GM18868 (cell line): ENCODE results near the gene NCDN.

ENCODE experiments used
- ATAC-seq: cut with Tn5 transposase; IDR thresholded peaks from one replicate; pipeline ENCODE4 v1.9.1; 2021; ENCODE audit warnings: mild to moderate bottlenecking, moderate library complexity; ENCODE audit not compliant: unreplicated experiment

The NCDN gene

DNA sequence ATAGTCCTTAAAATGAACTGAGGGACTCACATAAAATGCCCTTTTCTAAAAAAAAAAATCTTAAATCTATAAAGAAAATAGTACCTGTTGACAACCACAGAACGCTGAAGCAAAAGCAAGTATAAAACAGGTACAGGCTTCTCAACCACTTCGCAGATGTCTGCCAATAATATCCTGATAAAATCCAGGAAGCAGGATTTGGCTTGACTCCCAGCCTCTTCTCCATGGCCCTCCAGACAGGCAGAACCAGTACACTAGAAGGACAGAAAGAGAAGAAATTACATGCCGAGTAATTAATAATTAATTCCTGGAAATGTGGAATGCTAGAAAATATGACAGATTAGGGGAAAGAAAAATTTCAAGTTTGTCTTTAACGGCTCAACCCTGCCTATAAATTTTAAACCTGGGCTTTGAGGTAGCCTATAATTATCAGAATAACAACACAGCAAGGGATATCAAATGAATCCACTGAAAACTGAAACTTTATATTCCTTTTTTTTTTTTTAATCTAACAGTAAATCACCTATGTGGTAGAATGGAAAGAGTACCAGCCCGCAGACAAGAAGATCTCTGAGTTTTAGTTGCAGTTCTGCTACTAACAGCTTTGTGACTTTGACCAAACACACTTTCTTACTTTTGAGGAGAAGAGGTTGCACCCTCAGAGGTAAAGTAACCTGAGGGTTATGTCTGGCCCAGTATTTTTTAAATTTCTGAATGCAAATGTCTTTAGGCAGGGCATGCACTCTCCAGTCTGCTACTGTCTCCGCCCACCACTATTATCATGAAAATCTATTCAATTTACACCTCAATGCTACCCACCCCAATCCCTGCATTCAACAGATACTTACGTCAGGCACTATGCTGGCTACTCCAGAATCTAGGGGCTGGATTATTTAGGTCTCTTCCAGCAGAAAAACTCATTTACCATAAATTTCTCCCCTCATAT, 3.1 kb upstream of the NCDN start:
- ATAC-seq = no peak

DNA sequence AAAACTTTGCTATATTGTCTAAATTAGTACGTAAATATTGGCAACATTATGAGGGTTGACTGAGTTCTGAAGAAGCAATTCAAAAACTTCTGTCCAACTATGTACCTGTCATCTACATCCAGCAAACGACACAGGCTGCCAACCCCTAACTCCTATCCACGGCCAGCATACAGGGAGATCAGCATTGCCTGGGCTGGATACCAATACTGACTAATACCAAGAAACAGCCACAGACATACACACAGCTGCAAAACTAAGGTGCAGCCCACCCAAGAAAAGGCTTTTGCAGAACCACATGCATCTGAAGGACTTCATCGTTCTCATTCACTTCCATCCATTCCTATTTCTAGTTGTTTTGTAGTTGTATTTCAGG, 2.4 kb upstream of the NCDN start:
- no peak for ATAC-seq

DNA sequence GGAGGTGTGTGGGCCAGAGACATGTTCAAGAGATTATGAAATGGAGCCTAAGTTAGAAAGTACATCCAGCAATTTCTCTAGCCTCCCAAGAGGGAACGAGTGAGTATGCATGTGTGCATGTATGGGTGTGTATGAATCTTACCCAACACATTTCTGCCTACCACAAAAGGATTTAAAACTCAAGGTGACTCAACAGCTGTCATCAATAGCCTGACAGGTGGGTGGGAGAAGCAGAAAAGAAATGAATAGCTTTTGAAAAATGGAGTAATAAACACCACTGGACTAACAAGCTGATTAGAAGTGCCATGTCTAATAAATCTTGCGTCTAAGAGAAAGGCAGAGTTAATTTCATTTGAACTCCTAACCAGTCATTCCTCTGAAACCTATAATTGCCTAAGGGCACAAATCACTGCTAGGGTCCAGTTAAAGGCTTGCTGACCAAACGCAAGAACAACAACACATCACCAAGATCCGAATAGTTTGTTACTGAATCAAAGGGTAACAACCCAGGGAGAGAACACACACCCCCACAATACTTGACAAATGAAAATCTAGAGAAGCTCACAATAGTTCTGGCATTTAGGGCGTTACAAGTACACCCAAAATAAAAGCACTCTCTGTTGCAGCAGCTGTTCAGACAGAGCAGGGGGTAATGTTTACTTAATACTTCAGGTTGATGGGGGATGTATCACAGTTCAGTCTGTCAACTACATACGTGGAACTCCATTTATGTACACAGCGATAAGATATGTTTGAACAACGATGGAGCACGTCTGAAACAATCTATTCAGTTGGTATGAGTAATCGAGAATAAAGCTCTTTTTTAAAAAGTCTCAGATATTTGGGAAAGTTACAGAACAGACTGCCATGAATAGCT, 1.8 kb upstream of the NCDN start:
- no peak for ATAC-seq

DNA sequence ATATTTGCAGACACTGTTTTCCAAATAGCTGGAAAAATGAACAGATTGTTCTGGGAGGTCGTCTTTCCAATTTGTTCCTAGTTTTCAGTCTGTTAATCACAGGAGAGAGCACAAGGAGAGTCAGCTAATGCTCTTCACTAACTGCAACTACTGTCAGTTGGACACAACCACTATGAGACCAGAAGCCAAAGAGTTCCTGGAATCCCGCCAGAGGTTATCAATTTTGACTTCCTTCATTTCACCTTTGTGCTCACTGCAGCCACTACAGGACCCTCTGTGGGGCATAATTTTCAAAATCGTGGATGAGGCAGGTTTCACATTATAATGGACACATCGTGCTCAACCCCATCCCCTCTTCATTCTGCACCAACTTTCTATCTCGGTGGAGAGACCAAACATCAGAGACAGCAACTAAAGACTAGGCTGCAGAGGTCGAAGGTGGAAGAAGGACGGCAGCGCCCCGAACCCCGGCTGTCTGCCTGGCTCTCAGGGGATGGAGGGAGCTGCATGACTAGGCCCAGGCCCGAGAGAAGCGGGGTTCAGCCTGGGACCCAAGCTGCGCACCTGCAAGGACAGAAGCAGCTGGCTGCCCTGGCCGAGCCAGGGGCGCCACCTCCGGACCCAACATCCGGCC, 998 bp upstream of the NCDN start:
- peak; percentile 15 for ATAC-seq

DNA sequence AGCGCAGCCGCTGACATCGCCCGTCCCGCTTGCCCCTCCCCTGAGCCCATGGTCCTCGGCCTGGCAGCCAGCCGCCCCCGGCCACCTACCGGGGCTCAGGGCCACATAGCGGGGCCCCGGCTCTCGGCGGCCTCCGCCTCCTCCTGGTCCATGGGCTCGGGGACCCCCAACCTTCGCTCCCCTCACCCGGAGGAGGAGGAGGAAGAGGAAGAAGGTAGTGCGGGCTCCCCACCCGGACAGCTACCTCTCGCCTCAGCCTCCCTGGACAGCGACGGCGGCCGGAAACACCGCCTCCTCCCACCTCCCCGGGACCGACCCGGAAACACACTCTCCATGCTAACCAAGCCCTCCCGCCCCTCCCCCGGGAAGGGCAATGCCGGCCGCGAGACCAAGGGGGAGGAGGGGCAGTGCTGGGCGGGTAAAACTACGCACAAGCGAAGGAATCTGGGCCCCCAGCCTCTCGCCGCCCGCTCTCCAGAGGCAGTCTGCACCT, 435 bp upstream of the NCDN start, which contains the start of gene KIAA0319L:
Gene KIAA0319L (minus strand): TSS at position 286 of the 493 bp plus-strand sequence. CDS start 2,912 bp downstream, outside the sequence.
- ATAC-seq = peak; percentile 70

DNA sequence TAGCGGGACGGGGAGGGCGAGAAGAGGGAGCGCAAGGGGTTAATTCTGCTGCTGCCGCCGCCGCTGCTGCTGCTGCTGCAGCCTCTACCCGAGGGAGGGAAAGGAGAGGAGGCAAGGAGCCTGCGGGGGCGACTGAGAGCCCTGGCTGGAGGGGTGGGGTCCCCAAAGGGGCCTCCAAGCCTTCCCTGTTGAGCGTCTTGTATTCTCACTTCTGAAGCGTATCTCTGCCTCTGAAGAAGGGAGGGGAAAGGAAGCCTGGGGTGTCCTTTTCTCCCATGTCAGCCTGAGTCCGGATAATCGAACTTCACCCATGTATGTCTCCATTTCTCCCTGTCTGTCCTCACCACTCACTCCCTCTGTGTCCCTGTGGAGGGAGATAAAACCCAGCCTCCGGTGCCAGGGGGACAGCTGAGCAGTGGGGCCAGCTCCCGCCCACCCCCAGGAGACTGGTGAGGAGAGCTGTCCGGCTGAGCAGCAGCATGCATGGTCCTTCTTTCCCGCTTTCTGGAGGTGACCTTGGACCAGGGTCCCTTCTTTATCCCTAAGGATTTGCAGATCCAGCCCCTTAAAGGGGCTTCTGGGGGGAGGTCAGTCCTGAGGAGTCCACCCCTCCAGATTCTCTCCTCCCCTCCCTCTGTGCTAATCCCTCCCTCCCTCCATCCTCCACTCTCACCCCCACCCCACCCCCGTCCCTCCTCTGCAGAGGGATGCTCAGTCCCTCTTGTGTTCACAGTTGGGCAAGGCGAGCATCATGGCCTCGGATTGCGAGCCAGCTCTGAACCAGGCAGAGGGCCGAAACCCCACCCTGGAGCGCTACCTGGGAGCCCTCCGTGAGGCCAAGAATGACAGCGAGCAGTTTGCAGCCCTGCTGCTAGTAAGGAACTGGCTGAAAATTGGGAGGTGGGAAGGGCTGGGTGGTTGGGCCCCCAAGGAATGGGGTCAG, 1.0 kb downstream of the NCDN start:
- ATAC-seq = no peak

DNA sequence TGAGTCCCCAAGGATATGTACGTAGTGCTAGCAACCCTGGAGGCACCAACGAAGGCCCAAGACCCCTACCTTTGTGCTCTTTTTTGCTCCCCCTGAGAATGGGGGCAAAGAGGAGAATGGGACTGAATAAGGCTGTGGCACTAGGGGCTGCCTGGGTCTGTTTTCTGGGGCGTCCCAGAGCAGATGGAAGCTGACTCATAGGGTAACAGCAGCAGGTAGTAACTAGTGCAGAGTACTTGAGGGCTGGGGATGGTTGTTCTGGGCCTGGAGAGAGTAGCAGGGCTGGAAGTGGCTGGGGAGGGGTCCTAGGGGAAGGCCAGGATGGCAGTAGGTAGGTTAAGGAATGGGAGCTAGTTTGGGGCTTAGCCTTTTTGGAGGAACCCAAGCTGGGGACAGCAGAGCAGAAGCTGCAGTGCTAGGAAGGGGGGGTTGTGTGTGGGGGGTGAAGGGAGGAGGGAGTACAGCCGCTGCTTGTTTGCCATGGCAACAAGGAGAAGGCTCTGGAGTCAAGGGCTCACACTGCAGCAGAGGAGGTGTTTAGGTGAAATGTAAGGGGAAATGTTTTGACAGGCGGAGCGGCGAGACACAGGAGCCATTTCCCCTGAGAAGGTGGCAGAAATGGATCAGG, 1.8 kb downstream of the NCDN start:
- no peak for ATAC-seq

DNA sequence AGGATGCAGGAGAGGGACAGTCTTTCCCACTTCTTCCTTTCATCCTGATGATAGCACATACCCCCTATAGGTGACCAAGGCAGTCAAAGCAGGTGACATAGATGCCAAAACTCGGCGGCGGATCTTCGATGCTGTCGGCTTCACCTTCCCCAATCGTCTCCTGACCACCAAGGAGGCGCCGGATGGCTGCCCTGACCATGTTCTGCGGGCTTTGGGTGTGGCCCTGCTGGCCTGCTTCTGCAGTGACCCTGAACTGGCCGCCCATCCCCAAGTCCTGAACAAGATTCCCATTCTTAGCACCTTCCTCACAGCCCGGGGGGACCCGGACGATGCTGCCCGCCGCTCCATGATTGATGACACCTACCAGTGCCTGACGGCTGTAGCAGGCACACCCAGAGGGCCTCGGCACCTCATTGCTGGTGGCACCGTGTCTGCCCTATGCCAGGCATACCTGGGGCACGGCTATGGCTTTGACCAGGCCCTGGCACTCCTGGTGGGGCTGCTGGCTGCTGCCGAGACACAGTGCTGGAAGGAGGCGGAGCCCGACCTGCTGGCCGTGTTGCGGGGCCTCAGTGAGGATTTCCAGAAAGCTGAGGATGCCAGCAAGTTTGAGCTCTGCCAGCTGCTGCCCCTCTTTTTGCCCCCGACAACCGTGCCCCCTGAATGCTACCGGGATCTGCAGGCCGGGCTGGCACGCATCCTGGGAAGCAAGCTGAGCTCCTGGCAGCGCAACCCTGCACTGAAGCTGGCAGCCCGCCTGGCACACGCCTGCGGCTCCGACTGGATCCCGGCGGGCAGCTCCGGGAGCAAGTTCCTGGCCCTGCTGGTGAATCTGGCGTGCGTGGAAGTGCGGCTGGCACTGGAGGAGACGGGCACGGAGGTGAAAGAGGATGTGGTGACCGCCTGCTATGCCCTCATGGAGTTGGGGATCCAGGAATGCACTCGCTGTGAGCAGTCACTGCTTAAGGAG, 2.9 kb downstream of the NCDN start:
- ATAC-seq = no peak

DNA sequence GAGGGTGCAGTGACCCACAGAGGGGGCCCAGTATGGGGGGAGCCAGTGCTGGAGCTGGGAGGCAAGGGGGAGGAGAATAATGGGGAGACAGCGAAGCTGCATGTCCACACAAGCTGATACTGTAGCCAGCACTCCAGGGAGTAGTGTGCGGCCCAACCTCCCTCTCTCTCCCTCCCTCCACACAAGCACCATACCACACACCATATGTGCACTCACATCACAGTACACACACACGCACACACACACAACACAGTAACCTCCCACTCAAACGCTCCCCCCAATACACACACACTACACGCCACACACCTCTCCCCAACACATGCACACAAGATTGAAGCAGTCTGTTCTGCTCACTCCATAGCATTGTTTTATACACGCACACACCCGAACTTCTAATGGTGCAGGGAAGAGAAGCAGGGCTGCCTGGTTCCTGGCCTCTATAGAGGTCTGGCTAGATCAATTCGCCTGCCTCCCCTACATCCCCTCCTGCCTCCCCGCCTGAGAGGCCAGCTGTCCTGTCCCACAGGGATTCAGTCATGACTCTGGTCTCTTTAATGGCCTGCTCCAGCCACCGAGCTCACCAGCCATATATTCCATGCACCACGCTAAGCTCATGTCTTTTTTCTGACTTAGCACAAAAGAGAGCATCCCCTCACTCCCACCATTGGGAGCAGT, 3.8 kb downstream of the NCDN start:
- ATAC-seq = no peak

DNA sequence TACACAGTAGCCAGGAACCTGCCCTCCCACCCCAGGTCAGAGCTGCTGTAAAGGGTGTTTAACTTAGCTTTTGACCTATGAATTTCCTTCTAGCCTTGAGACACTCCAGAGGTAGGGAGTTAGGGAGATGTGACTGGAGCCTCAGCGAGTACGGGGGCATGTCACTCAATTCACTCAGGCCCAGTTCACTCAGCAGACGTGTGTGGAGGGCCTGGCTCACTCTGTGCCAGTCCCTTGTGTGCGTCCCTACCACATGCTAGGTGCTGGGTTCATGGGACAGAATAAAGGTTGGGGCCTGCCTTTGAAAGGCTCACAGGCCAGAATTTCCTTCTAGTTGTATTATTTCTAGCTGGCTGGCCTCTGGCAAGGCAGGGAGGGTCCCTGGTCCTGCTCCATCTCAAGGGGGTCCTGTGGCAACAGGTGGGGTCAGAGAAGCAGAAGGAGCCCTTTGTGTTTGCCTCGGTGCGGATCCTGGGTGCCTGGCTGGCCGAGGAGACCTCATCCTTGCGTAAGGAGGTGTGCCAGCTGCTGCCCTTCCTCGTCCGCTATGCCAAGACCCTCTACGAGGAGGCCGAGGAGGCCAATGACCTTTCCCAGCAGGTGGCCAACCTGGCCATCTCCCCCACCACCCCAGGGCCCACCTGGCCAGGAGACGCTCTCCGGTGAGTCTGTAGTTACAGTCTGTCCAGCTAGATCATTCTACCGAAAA, 4.5 kb downstream of the NCDN start:
- ATAC-seq = no peak

DNA sequence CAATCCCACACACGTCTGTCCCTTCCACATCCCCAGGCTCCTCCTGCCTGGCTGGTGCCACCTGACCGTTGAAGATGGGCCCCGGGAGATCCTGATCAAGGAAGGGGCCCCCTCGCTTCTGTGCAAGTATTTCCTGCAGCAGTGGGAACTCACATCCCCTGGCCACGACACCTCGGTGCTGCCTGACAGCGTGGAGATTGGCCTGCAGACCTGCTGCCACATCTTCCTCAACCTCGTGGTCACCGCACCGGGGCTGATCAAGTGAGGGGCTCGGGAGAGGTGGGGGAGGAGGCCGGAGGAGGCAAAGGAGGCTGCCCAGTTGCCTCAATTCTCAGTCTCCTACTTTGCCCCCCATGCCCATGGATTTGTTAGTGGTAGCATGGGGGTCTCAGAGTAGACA, 5.6 kb downstream of the NCDN start:
- no peak for ATAC-seq

DNA sequence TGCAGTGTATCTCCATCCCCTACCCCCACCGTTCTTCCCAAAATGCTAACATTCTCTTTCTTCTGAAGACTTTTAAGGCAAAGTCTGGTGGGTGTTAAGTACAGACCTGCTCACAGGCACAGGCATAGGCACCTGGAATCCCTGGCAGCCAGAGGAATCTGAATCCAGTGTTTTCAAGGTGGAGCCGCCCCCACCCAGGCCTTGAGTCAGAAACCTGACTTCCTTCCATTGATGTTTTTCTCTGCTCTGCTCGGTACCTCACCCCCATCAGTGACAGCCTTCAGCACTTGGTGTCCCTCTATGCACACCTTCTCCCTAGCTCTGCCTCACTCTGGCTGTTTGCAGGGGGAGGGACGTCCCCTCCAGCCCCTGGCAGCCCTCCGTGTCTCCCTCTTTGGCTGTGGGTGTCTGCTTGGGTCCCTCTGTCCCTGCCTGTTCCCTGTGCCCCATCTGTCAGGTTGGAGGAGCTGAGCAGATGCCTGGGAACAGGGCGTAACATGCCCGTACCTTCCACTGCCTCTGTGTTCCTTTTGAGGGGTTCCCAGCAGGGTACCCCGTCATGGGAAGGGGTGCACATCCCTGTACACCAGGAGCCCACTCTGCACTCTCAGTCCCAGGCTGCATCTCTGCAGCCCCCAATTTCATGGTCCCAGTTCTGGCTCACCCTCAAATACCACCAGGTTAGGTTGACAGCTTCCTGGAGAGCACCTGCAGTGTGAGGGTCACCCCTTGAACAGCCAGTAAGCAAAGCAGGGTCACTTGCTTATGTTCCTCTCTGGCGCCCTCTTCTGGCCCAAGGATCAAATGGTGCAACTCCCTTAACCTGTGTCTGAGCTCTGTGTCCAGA, 6.7 kb downstream of the NCDN start:
- ATAC-seq = no peak

DNA sequence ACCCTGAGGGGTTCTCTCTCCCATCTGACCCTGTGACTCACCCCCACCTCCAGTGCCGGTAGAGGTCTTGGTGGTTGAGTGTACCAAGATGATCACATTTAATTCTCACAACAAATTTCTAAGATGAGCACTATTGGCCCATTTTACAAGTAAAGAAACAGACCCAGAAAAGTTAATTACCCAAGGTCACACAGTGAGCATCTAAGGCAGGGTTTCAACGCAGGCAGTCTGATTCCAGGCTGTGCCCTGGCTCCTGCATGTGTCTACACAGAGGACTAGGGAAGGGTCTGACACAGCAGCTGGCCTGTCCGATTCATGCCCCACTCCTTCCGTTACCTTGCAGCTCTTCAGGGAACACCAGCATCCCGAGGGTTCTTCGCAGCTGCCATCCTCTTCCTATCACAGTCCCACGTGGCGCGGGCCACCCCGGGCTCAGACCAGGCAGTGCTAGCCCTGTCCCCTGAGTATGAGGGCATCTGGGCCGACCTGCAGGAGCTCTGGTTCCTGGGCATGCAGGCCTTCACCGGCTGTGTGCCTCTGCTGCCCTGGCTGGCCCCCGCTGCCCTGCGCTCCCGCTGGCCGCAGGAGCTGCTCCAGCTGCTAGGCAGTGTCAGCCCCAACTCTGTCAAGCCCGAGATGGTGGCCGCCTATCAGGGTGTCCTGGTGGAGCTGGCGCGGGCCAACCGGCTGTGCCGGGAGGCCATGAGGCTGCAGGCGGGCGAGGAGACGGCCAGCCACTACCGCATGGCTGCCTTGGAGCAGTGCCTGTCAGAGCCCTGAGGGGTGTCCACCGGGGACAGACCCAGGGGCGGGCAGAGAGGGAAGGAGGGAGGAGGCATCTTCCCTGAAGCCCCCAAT, 7.5 kb downstream of the NCDN start:
- no peak for ATAC-seq

DNA sequence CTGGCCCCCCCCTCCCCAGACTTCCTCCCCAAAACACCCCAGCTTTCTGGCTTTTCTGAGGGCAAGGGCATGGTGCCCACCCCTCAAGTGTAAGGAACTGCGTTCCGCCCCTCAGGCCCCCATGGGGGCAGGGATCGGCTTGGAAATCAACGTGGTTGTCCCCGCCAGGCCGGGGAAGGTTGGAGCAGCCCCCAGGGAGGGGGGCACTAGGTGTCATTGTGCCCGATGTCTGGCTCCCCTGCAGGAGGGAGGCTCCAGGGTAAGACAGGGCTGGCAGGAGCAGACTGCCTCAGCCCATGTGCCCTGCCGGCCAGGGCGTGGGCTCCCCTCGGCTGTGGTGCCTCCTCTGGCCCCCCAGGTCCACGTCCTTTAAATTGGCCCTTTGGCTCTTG, 8.1 kb downstream of the NCDN start:
- ATAC-seq = no peak

DNA sequence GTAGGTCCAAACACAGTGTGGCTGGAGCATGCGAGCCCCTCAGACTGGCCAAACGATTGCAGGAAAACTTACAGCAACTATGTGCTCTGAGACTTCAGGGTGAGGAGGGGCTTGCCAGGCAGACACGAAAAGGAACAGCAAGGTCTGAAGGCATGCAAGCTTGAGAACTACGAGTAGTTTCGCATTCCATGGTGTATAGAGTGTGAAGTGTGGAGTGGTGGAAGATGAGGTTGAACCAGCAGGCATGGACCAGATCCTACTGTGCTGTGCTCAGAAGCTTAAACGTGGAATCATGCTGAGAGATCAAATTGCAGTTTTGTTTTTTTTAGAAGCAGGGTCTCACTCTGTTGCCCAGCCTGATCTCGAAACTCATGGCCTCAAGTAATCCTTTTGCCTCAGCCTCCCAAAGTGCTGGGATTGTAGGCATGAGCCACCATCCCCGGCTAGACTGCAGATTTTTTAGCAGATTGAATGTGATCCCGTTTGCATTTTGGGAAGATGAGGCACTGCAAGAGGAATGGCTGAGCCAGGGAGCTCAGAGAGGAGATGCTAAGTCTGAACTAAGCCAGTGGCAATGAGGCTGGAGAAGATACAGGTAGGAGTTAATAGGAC, 10.5 kb downstream of the NCDN start:
- ATAC-seq = no peak
